MCF 10A (cell line): ENCODE results near the gene GEMIN4. TPM values are rescaled to one million over a fixed set of nuclear protein-coding genes. Genes with fewer than 3 reads are reported as not detected.

Experiments
- BruUV-seq: library from RNA; stranded (reverse); fragments of 400-500 nt; replicated peaks from 2 replicates; lab custom pipeline; 2021; lab: Mats Ljungman, UMichigan
- CTCF ChIA-PET: fragments of 300-600 bp; sonication (Branson Sonifier 250); formaldehyde crosslinking; extraction: SDS; loops from one replicate; lab custom pipeline; 2021; ENCODE audit warnings: antibody characterized with exemption, inconsistent platforms; lab: Yijun Ruan, JAX
- POLR2A ChIA-PET: fragments of 300-600, 350-650 bp; sonication (Branson Sonifier 250); formaldehyde crosslinking; extraction: SDS; loops from one replicate; lab custom pipeline; 2020; ENCODE audit warnings: antibody characterized with exemption, inconsistent platforms; lab: Yijun Ruan, JAX
- DNase-seq: peaks from one replicate; pipeline ENCODE4 v3.0.0-alpha.2; 2018; ENCODE audit not compliant: unreplicated experiment
- H3K27ac Mint-ChIP-seq: one replicate; pipeline ENCODE4 v1.8.0; 2022; ENCODE audit warnings: mild to moderate bottlenecking, low read depth, mixed read lengths; ENCODE audit not compliant: unreplicated experiment
- H3K27me3 Mint-ChIP-seq: one replicate; pipeline ENCODE4 v1.8.0; 2022; ENCODE audit warnings: mixed read lengths; ENCODE audit not compliant: insufficient read depth, unreplicated experiment
- H3K36me3 Mint-ChIP-seq: one replicate; pipeline ENCODE4 v1.8.0; 2022; ENCODE audit warnings: mild to moderate bottlenecking, moderate library complexity, mixed read lengths; ENCODE audit not compliant: insufficient read depth, unreplicated experiment
- H3K4me1 Mint-ChIP-seq: one replicate; pipeline ENCODE4 v1.8.0; 2022; ENCODE audit warnings: mixed read lengths; ENCODE audit not compliant: insufficient read depth, unreplicated experiment
- H3K4me3 Mint-ChIP-seq: one replicate; pipeline ENCODE4 v1.8.0; 2022; ENCODE audit warnings: mild to moderate bottlenecking, moderate library complexity, mixed read lengths; ENCODE audit not compliant: unreplicated experiment
- H3K9me3 Mint-ChIP-seq: one replicate; pipeline ENCODE4 v1.8.0; 2022; ENCODE audit warnings: mixed read lengths; ENCODE audit not compliant: unreplicated experiment
- intact Hi-C: fragments of 100-400 bp; cut with micrococcal nuclease; formaldehyde crosslinking; loops from 2 replicates; pipeline ENCODE4 v1.14.1; 2022
- total RNA-seq: library from RNA; stranded (reverse); gene quantifications from 2 replicates; pipeline ENCODE4 v1.2.3, GENCODE V29; 2022
- TF ChIP-seq, protein P1 (sequence below): fragments of 200-600 bp; IDR thresholded peaks from one replicate; pipeline ENCODE4 v1.8.0; 2022; ENCODE audit warnings: antibody characterized with exemption, mild to moderate bottlenecking; ENCODE audit not compliant: unreplicated experiment

Gene GEMIN4
- total RNA-seq, 1 experiment from 2014 or later: 24.1 TPM

GRCh38 chr17:737561-738113 is 14.4 kb downstream of the GEMIN4 start:
- peaks cover 11% of the 10 kb centered on the region for H3K4me1 Mint-ChIP-seq
- POLR2A ChIA-PET: interaction anchor here (1.7 to 2.6 kb wide), 2 partner anchors 8 to 13 kb away, joined by 5 to 8 read pairs; no protein-coding TSS in a partner anchor
- no peak for DNase-seq
- H3K27me3 Mint-ChIP-seq: no peaks in the 10 kb centered on the region
- TF ChIP-seq, protein P1, sequence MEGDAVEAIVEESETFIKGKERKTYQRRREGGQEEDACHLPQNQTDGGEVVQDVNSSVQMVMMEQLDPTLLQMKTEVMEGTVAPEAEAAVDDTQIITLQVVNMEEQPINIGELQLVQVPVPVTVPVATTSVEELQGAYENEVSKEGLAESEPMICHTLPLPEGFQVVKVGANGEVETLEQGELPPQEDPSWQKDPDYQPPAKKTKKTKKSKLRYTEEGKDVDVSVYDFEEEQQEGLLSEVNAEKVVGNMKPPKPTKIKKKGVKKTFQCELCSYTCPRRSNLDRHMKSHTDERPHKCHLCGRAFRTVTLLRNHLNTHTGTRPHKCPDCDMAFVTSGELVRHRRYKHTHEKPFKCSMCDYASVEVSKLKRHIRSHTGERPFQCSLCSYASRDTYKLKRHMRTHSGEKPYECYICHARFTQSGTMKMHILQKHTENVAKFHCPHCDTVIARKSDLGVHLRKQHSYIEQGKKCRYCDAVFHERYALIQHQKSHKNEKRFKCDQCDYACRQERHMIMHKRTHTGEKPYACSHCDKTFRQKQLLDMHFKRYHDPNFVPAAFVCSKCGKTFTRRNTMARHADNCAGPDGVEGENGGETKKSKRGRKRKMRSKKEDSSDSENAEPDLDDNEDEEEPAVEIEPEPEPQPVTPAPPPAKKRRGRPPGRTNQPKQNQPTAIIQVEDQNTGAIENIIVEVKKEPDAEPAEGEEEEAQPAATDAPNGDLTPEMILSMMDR: no peak
- H3K4me3 Mint-ChIP-seq: no peak overlapping the region
- intact Hi-C loops: no loop called here
- H3K36me3 Mint-ChIP-seq: peaks cover 71% of the 10 kb centered on the region
- H3K27ac Mint-ChIP-seq: peak overlapping the region; percentile 61
- CTCF ChIA-PET: interaction anchor here (0.6 to 2.9 kb wide), 6 partner anchors 8 to 1534 kb away, joined by 3 to 10 read pairs (median 6); partner anchors contain the start of genes GLOD4, MRM3 and TIMM22
- BruUV-seq: no TSS peak
- H3K9me3 Mint-ChIP-seq: no peaks in the 10 kb centered on the region

DNA sequence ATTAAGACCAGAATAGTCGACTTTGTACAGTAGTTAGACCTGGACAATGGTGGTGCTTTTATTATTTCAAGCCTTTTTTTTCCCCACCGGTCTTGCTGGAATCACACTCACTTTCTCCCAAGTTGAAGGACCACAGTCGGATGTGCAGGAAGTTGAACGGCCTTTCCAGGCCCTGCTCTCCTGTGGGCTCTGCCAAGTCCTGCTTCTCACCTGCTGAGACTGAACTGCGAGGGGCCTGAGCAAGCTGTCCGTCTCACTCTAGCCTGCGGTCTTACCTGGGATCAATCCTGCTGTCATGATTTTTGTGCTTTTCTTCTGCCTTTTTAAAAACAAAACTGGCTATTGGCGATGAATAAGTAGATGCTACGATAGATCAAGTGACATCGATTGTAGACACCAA is 18.3 kb downstream of the GEMIN4 start:
- Mint-ChIP-seq H3K27ac (peak overlapping the region; percentile 61), H3K9me3 (no peaks in the 10 kb centered on the region), H3K4me3 (peak overlapping the region; percentile 87), H3K4me1 (peaks cover 27% of the 10 kb centered on the region), H3K27me3 (no peaks in the 10 kb centered on the region), H3K36me3 (peaks cover 41% of the 10 kb centered on the region)
- TSS peak; percentile 48 for BruUV-seq
- intact Hi-C loops: no loop called here
- ChIA-PET CTCF (interaction anchor here (0.8 to 1.1 kb wide), 4 partner anchors 11 to 18 kb away, joined by 3 to 5 read pairs (median 3); partner anchors contain the start of gene GEMIN4), POLR2A (interaction anchor here (0.9 to 1.9 kb wide), 11 partner anchors 12 to 103 kb away, joined by 3 to 45 read pairs (median 7); partner anchors contain the start of genes GEMIN4, GLOD4, MRM3 and VPS53)
- TF ChIP-seq, protein P1: no peak
- peak; percentile 18 for DNase-seq

- POLR2A ChIA-PET: interaction anchor here (0.6 to 1.9 kb wide), 13 partner anchors 11 to 103 kb away, joined by 3 to 45 read pairs (median 7); partner anchors contain the start of genes GEMIN4, GLOD4, MRM3 and VPS53
- peak overlapping the region; percentile 87 for H3K4me3 Mint-ChIP-seq
- peak; percentile 47 for DNase-seq
- no TSS peak for BruUV-seq
- TF ChIP-seq, protein P1: no peak
- CTCF ChIA-PET: interaction anchor here (0.8 to 1.1 kb wide), 4 partner anchors 10 to 18 kb away, joined by 3 to 5 read pairs (median 3); partner anchors contain the start of gene GEMIN4
- peaks cover 35% of the 10 kb centered on the region for H3K36me3 Mint-ChIP-seq
- H3K27me3 Mint-ChIP-seq: no peaks in the 10 kb centered on the region
- H3K27ac Mint-ChIP-seq: peak overlapping the region; percentile 61
- intact Hi-C loops: no loop called here
- H3K4me1 Mint-ChIP-seq: peaks cover 31% of the 10 kb centered on the region
- no peaks in the 10 kb centered on the region for H3K9me3 Mint-ChIP-seq
Observed at GRCh38 chr17:732902-733720, 19.0 kb downstream of the GEMIN4 start.
